Measurements from ENCODE around the gene DDX20.

GRCh38 chr1:111735321-111735720 is 20.4 kb upstream of the DDX20 start:
- TF ChIP-seq POLR2A (IDR thresholded peaks at IDR 0.05; ENCODE audit: low read depth, low read length) (no peak), POLR2AphosphoS5 (IDR thresholded peaks at IDR 0.05; ENCODE audit: low read depth, low read length) (no peak), TAF1 (IDR thresholded peaks at IDR 0.05; ENCODE audit: low read depth, low read length) (no peak), SPI1 (IDR thresholded peaks at IDR 0.05; ENCODE audit: low read depth, low read length) (no peak), POU2F2 (IDR thresholded peaks at IDR 0.05; ENCODE audit: low read depth, low read length) (no peak), PAX5 (IDR thresholded peaks at IDR 0.05; ENCODE audit: insufficient read depth, low read length, severe bottlenecking) (no peak)

Data from GM12891 (cell line).